ENCODE measurements around the gene PDZRN4. TPM values are rescaled to one million over a fixed set of nuclear protein-coding genes. Genes with fewer than 3 reads are reported as not detected.

PDZRN4 gene
- total RNA-seq, 1 donor from 2014 or later = not detected

GRCh38 chr12:41380878-41381277 lies 192.8 kb downstream of the PDZRN4 start:
- Histone ChIP-seq H3K27me3 (ENCODE audit: control insufficient read depth, insufficient read depth, low read length) (no peaks in the 10 kb centered on the region), H3K36me3 (ENCODE audit: control insufficient read depth, insufficient read depth, low read length) (no peaks in the 10 kb centered on the region), H3K4me3 (ENCODE audit: low read depth, low read length) (no peak overlapping the region)
- TF ChIP-seq CTCF (IDR thresholded peaks at IDR 0.05; ENCODE audit: insufficient read depth, low read length, severe bottlenecking) = no peak
- DNase-seq (ENCODE audit: low read depth) (no peak), FAIRE-seq (no peak)

- H3K27me3 ChIP-seq (ENCODE audit: control insufficient read depth, insufficient read depth, low read length) = no peaks in the 10 kb centered on the region
- FAIRE-seq (no peak), DNase-seq (ENCODE audit: low read depth) (no peak)
- no peaks in the 10 kb centered on the region for H3K36me3 ChIP-seq (ENCODE audit: control insufficient read depth, insufficient read depth, low read length)
- no peak overlapping the region for H3K4me3 ChIP-seq (ENCODE audit: low read depth, low read length)
- TF ChIP-seq CTCF (IDR thresholded peaks at IDR 0.05; ENCODE audit: insufficient read depth, low read length, severe bottlenecking) = no peak
Observed at GRCh38 chr12:41402801-41403200, 214.7 kb downstream of the PDZRN4 start.

- Histone ChIP-seq H3K27me3 (ENCODE audit: control insufficient read depth, insufficient read depth, low read length) (no peaks in the 10 kb centered on the region), H3K36me3 (ENCODE audit: control insufficient read depth, insufficient read depth, low read length) (no peaks in the 10 kb centered on the region), H3K4me3 (ENCODE audit: low read depth, low read length) (no peak overlapping the region)
- TF ChIP-seq CTCF (IDR thresholded peaks at IDR 0.05; ENCODE audit: insufficient read depth, low read length, severe bottlenecking) = no peak
- FAIRE-seq (no peak), DNase-seq (ENCODE audit: low read depth) (no peak)
Observed at GRCh38 chr12:41407232-41407799, 219.2 kb downstream of the PDZRN4 start.

- DNase-seq (ENCODE audit: low read depth) (no peak), FAIRE-seq (no peak)
- H3K36me3 ChIP-seq (ENCODE audit: control insufficient read depth, insufficient read depth, low read length) = no peaks in the 10 kb centered on the region
- no peak overlapping the region for H3K4me3 ChIP-seq (ENCODE audit: low read depth, low read length)
- no peaks in the 10 kb centered on the region for H3K27me3 ChIP-seq (ENCODE audit: control insufficient read depth, insufficient read depth, low read length)
- TF ChIP-seq CTCF (IDR thresholded peaks at IDR 0.05; ENCODE audit: insufficient read depth, low read length, severe bottlenecking) = no peak
Observed at GRCh38 chr12:41409628-41410027, 221.5 kb downstream of the PDZRN4 start.

GRCh38 chr12:41418586-41418985 lies 230.5 kb downstream of the PDZRN4 start:
- TF ChIP-seq CTCF (IDR thresholded peaks at IDR 0.05; ENCODE audit: insufficient read depth, low read length, severe bottlenecking) = no peak
- no peaks in the 10 kb centered on the region for H3K36me3 ChIP-seq (ENCODE audit: control insufficient read depth, insufficient read depth, low read length)
- no peak for FAIRE-seq
- H3K4me3 ChIP-seq (ENCODE audit: low read depth, low read length) = no peak overlapping the region
- H3K27me3 ChIP-seq (ENCODE audit: control insufficient read depth, insufficient read depth, low read length) = no peaks in the 10 kb centered on the region
- no peak for DNase-seq (ENCODE audit: low read depth)
